IPS DF 4.7 (cell line): ENCODE measurements around the gene SERPINA9.

Source experiments
- DNase-seq: peaks from one replicate; pipeline ENCODE4 v3.0.0-alpha.2; 2013; ENCODE audit warnings: low spot score; ENCODE audit errors: extremely low read depth

Gene SERPINA9

GRCh38 chr14:94462763-94463572, 13.0 kb downstream of the SERPINA9 start:
- DNase-seq = no peak

- no peak for DNase-seq
These were observed 13.8 kb downstream of the SERPINA9 start for GRCh38 chr14:94462219-94462551.

- no peak for DNase-seq
These were observed 14.3 kb downstream of the SERPINA9 start for GRCh38 chr14:94461526-94462218.

GRCh38 chr14:94460631-94461416, 15.2 kb downstream of the SERPINA9 start:
- no peak for DNase-seq

- DNase-seq = no peak
These were observed 17.3 kb downstream of the SERPINA9 start for GRCh38 chr14:94458558-94459205.

- DNase-seq = no peak
These were observed 17.9 kb downstream of the SERPINA9 start for GRCh38 chr14:94458096-94458495.

- DNase-seq = no peak
These were observed 20.1 kb downstream of the SERPINA9 start for GRCh38 chr14:94455928-94456327.

- DNase-seq = no peak
These were observed 24.2 kb downstream of the SERPINA9 start for GRCh38 chr14:94451826-94452225.

GRCh38 chr14:94451091-94451771, 24.8 kb downstream of the SERPINA9 start:
- DNase-seq = no peak

GRCh38 chr14:94450722-94451090, 25.3 kb downstream of the SERPINA9 start:
- DNase-seq = no peak

GRCh38 chr14:94449930-94450329, 26.1 kb downstream of the SERPINA9 start:
- DNase-seq = no peak

GRCh38 chr14:94448071-94448808, 27.8 kb downstream of the SERPINA9 start:
- no peak for DNase-seq

GRCh38 chr14:94447206-94447605, 28.8 kb downstream of the SERPINA9 start:
- no peak for DNase-seq

GRCh38 chr14:94446126-94446525, 29.9 kb downstream of the SERPINA9 start:
- no peak for DNase-seq

GRCh38 chr14:94445003-94445402, 31.0 kb downstream of the SERPINA9 start:
- DNase-seq = no peak

- no peak for DNase-seq
These were observed 34.3 kb downstream of the SERPINA9 start for GRCh38 chr14:94441531-94442205.

- DNase-seq = no peak
These were observed 34.9 kb downstream of the SERPINA9 start for GRCh38 chr14:94441130-94441529.

- DNase-seq = no peak
These were observed 36.4 kb downstream of the SERPINA9 start for GRCh38 chr14:94439453-94440057.

GRCh38 chr14:94428610-94429009, 47.4 kb downstream of the SERPINA9 start:
- no peak for DNase-seq
